MG63 (cell line): ENCODE data around the gene PYROXD2. TPM values are rescaled to one million over a fixed set of nuclear protein-coding genes. Genes with fewer than 3 reads are reported as not detected.

ENCODE experiments used
- DNase-seq: peaks from one replicate; pipeline ENCODE4 v3.0.0-alpha.2; 2020
- H3K27me3 ChIP-seq: fragments of 250-450 bp; sonication (Bioruptor Pico); 2 replicates; pipeline ENCODE4 v1.5.1; 2020; ENCODE audit warnings: mild to moderate bottlenecking, moderate library complexity
- H3K36me3 ChIP-seq: fragments of 250-450 bp; sonication (Bioruptor Pico); 2 replicates; pipeline ENCODE4 v1.5.1; 2020; ENCODE audit warnings: mild to moderate bottlenecking, moderate library complexity
- H3K4me3 ChIP-seq: fragments of 250-450 bp; sonication (Bioruptor Pico); 2 replicates; pipeline ENCODE4 v1.5.1; 2020; ENCODE audit warnings: mild to moderate bottlenecking, moderate library complexity
- H3K9me3 ChIP-seq: fragments of 250-450 bp; sonication (Bioruptor Pico); 2 replicates; pipeline ENCODE4 v1.5.1; 2020; ENCODE audit warnings: mild to moderate bottlenecking, moderate library complexity
- total RNA-seq: library from RNA; depleted of rRNA; stranded (reverse); fragments of >200 nt; shearing (Covaris generic); gene quantifications from 2 replicates; pipeline ENCODE4 v1.2.3, GENCODE V29; 2014; ENCODE audit warnings: low replicate concordance

PYROXD2 gene
- total RNA-seq, 1 experiment from 2014 or later, result 1.8 TPM

DNA sequence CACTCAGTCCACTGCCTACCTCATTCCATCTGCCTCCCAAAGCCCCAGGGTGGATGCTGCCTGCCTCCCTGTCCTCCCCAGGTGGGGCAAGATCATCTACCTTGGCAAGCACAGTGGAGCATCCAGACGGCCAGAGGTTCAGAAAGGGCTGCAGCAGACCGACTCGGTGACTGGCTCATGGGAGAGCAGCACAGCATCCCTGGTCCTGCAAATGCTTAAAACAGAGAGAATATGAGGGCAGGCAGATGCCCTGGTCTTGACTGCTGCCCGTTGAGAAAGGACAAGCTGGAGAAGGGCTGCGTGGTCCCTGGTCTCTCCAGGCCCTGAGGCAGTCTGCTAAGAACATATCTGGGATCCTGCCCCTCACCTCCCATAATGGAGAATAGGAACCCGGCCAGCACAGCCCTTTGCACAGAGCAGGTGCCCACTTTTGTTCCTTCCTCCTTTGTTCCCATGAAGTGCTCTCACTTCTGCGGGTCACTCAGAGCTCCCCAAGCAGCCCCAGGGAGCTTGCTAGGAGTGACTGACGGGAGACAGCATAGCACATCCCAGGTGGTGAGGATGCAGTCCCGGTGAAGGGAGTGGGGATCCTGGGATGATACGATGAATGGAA lies 30.3 kb upstream of the PYROXD2 start:
- Histone ChIP-seq H3K4me3 (no peak overlapping the region), H3K27me3 (no peaks in the 10 kb centered on the region), H3K9me3 (no peaks in the 10 kb centered on the region), H3K36me3 (peaks cover 15% of the 10 kb centered on the region)
- no peak for DNase-seq

DNA sequence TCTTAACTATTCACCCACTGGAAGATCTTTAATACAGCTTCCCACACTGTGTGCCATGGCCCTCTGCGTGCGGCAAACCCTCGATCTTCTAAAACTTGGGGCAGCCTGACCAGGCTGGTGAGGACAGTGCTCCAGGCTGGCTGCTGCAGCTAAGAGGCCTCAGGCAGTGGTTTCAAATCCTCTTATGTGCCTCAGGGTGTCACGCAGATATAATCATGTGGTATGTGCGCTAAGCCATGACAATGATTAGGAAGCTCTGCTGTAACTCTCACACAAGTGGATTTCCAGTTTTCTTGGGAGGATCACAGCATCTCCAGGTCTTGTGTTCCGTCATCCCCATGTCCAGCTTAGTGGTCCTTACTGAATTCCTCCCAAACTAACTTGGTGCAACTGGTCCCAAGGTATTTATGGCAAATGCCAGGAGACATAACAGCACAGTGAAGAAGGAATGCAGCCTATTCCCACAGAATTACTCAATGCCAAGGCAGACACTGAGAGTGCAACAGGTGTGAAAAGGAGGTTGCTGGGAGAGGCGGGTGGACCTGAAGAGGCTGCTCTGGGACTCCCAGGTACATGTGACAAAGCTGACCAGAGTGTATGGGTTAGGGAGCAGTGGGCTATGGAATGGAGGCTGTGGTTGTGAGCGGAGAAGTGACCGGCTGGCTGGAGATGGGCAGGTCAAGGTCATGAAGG lies 29.5 kb upstream of the PYROXD2 start:
- no peak overlapping the region for H3K4me3 ChIP-seq
- H3K9me3 ChIP-seq, result no peaks in the 10 kb centered on the region
- H3K27me3 ChIP-seq, result no peaks in the 10 kb centered on the region
- peaks cover 21% of the 10 kb centered on the region for H3K36me3 ChIP-seq
- no peak for DNase-seq

DNA sequence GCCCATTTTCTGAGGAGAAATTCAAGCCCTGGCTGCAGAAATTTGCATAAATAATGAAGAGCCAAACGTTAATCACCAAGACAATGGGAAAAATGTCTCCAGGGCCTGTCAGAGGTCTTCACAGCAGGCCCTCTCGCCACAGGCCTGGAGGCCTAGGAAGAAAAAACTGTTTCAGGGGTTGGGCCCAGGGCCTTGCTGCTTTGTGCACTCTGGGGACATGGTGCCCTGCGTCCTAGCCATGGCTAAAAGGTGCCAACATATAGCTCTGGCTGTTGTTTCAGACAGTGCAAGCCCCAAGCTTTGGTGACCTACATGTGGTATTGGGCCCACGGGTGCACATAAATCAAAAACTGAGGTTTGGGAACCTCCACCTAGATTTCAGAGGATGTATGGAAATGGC lies 23.7 kb upstream of the PYROXD2 start:
- DNase-seq, result no peak
- no peaks in the 10 kb centered on the region for H3K9me3 ChIP-seq
- no peaks in the 10 kb centered on the region for H3K27me3 ChIP-seq

DNA sequence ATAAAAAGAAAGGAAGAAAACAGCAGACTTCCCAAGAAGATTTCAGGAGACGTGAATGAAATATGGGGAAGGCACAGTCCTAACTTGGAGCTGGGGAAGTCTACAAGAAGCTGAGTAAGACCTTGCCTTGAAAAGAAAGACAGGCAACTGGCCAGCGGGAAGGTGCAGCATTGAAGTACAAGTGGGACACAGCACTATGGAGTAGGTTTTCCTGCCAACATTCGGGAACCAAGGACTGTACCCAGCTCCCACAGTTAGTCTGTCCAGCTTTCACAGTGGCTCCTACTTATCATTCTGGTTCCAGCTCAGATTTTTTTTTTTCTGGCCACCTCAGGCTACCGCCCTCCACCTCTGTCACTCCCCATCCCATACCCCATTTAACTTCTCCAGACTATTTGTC lies 21.7 kb upstream of the PYROXD2 start:
- Histone ChIP-seq H3K9me3 (no peaks in the 10 kb centered on the region), H3K36me3 (peaks cover 37% of the 10 kb centered on the region), H3K4me3 (no peak overlapping the region), H3K27me3 (no peaks in the 10 kb centered on the region)
- DNase-seq, result no peak

More for the DNA sequence above, 23.7 kb upstream of the PYROXD2 start:
- Histone ChIP-seq H3K36me3 (peaks cover 39% of the 10 kb centered on the region), H3K4me3 (no peak overlapping the region)

DNA sequence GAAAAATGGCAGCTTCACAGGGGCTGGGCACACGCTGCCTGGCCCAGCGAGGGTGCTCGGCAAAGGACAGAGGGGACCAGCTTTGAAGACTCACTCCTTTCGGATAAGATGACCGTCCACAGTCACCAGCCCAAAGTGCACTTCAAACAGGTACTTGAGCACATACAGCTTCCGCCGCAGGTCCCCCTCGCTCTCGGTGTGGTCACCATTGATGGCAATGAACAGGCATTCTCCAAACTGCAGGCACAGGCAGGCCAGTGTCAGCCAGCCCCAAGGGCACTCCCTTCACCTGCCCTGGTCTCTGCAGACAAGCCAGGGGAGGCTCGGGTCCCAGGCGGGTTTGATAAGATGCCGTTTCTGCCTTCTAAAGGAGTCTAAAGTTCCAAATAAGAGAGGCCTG lies 20.2 kb upstream of the PYROXD2 start:
- Histone ChIP-seq H3K36me3 (peaks cover 41% of the 10 kb centered on the region), H3K27me3 (no peaks in the 10 kb centered on the region)
- DNase-seq, result no peak

DNA sequence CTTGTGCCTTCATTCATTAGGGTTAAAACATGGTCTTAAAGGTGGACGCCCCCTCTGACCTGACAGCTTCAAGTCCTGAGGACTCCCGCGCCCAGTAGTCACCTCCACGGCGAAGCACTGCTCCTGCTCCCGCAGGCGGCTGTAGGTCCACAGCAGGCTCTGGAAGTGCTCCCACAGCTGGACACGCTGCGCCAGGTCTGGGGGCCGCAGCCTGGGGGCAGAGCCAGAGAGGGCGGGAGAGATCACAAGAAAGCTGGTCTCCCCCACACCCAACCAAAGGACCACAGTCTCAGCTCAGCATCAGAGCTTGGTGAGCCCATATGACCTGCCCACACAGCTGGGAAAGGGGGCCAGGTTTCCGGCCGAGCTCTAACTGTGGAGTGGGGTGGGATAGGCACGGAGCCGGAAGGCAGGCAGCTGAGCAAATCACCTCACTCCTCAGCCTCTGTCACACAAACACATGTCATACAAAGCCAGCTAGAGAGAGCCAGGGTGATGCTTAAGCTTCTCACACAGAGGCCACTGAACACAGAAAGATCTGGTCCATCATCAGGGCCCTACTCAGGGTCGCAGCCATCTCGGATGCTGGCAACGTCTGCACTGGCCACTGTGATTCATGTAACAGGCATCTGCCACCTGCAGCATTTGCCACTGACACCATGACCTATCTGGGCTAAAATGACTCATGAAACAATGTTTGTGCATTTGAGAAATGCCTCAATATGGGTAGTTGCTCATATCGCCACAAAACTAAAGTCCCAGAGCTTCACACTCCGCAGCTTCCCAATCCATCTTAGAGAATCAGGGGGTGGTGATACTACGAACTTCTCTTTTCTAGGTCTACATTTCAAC lies 19.1 kb upstream of the PYROXD2 start:
- no peaks in the 10 kb centered on the region for H3K9me3 ChIP-seq
- peaks cover 31% of the 10 kb centered on the region for H3K36me3 ChIP-seq
- DNase-seq, result no peak
- no peaks in the 10 kb centered on the region for H3K27me3 ChIP-seq
- no peak overlapping the region for H3K4me3 ChIP-seq

More for the DNA sequence above, 20.2 kb upstream of the PYROXD2 start:
- no peaks in the 10 kb centered on the region for H3K9me3 ChIP-seq
- no peak overlapping the region for H3K4me3 ChIP-seq

DNA sequence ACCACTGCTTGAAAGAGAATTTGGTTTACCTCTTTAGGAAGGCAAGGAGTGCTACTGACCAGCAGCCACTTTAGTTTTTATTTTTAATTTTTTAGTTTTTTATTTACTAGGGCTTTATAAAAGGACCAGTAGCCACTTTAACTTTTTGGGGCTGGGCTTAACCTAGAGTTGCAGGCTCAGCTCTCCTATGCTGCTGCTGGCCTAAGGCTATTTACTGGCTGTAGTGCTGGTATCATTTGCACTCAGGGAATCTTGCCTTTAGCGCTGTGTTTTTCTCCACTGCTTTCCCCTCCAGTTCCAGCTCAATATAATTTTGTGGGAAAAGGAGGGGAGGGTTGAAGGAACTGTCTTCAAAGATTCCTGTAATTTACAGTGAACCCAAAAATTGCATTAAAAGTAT lies 18.4 kb upstream of the PYROXD2 start:
- DNase-seq, result no peak
- Histone ChIP-seq H3K27me3 (no peaks in the 10 kb centered on the region), H3K9me3 (no peaks in the 10 kb centered on the region), H3K4me3 (no peak overlapping the region), H3K36me3 (peaks cover 29% of the 10 kb centered on the region)

DNA sequence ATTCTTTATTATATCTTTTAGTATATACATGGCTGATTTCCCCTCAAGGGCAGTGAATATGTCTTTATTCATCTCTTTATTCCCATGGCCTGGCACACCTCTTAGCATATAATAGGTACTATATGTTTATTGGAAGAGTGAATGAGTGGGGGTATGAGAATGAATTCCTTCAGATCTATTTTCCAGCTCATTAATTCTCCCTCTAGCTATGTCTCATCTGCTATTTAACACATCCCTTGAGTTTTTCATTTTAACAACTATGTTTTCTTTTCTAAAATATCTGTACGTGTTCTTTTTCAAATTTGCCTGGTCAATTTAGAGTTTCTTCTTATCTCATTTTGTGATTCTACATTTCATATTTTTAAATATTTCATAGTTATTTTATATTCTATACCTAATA lies 17.3 kb upstream of the PYROXD2 start:
- Histone ChIP-seq H3K9me3 (no peaks in the 10 kb centered on the region), H3K36me3 (peaks cover 28% of the 10 kb centered on the region), H3K27me3 (no peaks in the 10 kb centered on the region), H3K4me3 (no peak overlapping the region)
- DNase-seq, result no peak

DNA sequence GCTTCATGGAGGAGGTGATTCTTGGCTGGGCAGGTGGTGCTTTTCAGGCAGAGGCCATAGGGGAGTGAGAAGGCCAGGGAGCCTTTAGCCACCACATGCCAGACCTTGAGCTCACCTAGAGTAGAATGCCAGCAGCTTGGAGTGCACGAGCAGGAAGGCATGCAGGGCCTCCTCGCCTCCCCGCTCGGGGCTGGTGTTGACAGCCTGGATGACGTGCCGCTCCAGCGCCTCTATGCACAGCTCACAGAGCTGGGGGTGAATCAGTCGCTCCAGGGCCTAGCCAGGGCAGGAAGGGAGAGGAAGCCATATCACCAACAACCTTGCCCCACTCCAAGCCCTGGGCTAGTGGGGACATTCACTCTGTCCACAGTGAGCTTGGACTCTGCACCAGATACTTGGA lies 16.0 kb upstream of the PYROXD2 start:
- Histone ChIP-seq H3K36me3 (peaks cover 27% of the 10 kb centered on the region), H3K4me3 (no peak overlapping the region), H3K27me3 (no peaks in the 10 kb centered on the region), H3K9me3 (no peaks in the 10 kb centered on the region)
- no peak for DNase-seq

DNA sequence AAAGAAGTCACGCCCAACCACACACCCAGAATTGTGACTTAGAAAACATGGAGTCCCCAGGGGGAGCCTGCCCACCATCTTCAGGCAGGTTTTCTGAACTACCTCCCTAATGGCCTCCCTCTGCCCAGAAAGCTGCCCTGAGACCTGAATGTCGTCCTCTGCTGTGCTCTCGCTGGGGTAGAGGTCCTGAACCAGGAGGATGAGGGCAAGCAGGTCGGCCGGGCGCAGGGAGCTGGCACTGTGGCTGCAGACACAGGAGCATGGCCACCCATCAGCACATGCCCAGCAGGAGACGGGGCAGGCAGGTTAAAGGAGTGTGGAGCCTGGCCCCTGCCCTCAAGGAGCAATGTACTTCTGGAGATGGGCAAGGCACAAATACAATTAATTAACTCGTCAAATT lies 15.4 kb upstream of the PYROXD2 start:
- Histone ChIP-seq H3K27me3 (no peaks in the 10 kb centered on the region), H3K4me3 (no peak overlapping the region), H3K36me3 (peaks cover 21% of the 10 kb centered on the region), H3K9me3 (no peaks in the 10 kb centered on the region)
- no peak for DNase-seq

DNA sequence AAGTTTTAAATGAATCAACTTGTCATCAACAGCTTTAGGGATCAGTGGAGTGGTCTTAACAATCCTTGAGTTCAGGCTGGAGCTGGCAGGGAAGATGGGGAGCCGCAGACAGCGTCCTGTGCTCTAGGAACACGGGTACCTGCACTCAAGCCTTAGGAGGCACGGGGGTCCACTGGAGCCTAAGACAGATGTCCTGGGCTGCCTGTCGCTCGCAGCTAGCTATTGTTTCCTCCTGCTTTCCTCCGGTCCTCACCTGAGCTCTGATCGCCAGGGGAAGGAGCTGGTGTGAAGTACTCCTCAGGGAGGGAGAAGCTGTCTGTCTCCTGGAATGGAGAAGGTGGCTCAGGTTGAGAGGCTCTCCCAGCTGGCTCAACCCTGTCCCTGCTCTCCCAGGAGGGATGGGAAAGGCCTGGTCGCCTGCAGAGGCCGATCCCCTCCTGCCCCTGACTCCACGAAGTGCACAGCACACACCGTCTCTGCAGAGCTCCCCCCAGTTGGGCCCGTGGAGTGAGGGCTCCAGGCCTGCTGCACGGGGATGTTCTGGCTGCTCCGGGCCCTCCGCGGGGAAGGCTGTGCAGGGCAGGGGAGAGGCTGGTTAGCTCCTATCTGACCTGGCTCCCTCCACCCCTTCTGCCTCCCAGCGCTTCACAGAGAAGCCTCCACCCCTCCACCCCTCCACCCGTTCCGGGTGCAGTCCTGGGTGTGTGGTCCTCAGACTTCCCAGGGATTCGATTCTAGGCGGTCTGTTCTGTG lies 14.5 kb upstream of the PYROXD2 start:
- no peak for DNase-seq
- H3K36me3 ChIP-seq, result peaks cover 12% of the 10 kb centered on the region

DNA sequence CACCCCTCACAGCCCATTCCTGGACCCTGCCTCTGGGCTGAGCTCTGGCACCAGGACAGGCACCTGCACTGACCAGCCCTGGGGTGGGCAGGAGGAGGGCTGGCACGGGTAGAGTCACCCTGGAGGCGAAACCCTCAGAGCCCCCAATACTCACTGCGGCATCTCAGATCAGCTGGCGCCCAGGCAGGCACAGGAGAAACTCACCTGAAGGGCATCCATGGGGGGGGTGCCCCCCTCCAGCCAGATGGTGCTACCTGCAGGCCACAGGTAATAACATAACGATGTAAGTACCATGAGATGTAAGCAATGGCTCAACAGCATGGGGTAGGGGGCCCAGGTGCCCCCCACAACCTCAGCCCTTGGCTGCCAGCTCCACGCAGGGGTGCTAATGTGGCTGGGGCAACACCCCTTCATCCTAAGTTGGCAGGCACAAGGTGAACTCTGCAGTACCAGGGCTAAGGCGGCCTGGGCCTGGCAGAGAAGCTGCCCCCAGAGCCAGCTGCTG lies 12.1 kb upstream of the PYROXD2 start:
- H3K4me3 ChIP-seq, result no peak overlapping the region
- H3K9me3 ChIP-seq, result no peaks in the 10 kb centered on the region
- H3K27me3 ChIP-seq, result no peaks in the 10 kb centered on the region
- no peak for DNase-seq
- peaks cover 6% of the 10 kb centered on the region for H3K36me3 ChIP-seq

More for the DNA sequence above, 14.5 kb upstream of the PYROXD2 start:
- no peaks in the 10 kb centered on the region for H3K9me3 ChIP-seq
- no peak overlapping the region for H3K4me3 ChIP-seq
- no peaks in the 10 kb centered on the region for H3K27me3 ChIP-seq

DNA sequence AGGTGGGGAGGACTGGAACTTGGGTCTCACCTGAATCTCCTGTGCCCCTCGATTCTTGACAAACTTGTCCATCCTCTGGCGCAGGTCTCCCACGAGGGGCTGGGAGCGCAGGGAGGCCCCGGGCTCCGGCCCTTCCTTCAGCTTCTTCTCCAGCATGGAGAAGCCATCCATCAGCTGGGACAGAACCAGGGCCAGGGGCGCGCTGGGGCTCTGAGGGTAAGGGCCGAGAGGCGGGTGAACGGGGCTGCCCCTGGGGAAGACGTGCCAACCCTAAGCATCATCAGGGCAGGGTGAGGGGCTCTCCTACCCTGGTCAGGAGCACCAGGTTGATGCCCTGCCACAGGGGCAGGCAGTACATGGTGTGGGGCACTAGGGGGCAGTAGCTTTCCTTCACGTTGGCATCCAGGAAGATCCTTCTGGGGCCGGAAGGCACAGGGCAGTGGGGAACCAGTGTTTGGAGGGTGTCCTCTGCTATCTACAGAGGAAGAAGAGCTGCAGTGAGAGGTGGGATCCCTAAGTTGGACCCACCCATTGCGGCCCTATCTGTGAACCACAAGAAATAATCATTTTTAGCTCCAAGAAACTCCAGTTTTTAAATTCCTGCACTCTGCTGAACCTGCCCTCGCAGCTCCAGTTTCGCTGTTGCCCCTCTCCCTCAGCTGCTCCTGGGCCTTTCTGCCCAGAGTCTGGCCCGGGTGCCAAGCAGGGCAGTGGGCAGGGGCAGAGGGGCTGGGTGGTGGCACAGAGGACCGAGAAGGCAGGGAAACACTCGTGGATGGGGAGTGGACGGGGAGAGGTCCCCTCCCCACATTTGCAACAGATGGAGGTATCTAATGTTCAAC lies 10.8 kb upstream of the PYROXD2 start:
- H3K36me3 ChIP-seq, result no peaks in the 10 kb centered on the region; the same call in none of the 2 replicates
- H3K27me3 ChIP-seq, result no peaks in the 10 kb centered on the region
- H3K4me3 ChIP-seq, result no peak overlapping the region
- H3K9me3 ChIP-seq, result no peaks in the 10 kb centered on the region
- DNase-seq, result peak; percentile 34

DNA sequence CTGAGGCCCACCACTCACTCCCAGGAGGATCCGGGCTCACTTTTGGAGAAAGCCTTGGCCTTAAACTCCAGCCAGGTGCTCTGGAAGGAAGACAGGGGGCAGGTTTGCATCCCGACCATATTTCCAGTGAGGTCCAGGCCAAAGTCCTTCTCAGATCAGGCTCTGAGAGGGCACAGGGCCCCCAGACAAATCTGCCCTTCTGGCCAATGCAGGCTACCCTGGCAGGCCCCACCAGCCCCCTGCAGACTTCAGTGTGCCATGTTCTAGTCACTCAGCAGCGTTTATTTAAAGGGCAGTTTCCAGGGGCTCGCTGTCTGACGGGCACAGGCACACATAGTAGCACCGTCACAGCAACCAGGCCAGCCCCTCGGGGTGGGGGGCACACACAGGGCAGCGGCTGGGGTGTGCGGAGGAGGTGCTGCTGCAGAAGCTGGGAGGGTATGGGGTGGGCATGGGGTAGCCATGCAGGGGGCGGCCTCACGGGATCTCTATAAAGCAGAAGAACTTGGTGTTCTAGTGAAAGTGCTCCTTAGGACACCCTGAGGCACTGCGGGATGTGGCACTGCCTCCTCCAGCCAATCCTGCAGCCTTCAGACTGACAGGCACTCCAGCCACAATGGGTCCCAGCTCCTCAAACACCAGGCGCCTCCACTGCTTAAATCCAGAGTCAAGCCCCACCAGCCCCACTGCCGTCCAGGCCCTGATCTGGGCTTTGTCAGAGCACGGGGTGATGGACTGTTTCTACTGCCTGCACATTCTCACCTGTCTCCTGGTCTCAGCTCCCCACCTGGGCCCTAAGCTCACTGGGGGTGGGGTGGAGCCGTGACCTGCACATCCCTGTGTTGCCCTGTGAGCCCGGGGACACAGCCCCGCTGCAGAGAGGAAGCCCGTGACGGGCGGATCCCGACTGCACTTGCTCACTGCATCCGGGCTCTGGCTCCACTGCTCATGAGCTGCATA lies 9.6 kb upstream of the PYROXD2 start:
- Histone ChIP-seq H3K9me3 (no peaks in the 10 kb centered on the region), H3K36me3 (peaks cover 2% of the 10 kb centered on the region), H3K27me3 (no peaks in the 10 kb centered on the region), H3K4me3 (no peak overlapping the region)
- DNase-seq, result no peak

DNA sequence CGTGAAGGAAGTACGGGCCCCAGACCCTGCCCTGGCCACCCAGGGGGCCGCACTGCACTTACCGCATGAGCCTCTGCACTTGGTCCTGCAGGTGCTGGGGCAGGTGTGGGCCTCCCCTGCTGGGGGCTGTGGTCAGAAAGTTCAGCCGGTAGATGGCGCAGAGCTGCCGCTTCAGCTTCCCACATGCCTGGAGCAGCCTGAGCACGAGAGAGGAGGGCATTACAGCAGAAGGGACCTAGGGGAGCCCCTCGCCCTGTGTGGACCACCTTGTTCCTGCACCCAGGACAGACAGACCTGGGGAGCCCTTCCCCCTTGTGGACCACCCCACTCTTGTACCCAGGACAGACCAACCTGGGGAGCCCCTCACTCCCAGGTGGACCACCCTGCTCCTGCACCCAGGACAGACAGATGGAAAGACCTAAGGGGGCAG lies 8.7 kb upstream of the PYROXD2 start:
- Histone ChIP-seq H3K27me3 (no peaks in the 10 kb centered on the region), H3K9me3 (no peaks in the 10 kb centered on the region), H3K36me3 (peaks cover 2% of the 10 kb centered on the region), H3K4me3 (no peak overlapping the region)
- no peak for DNase-seq
